Right atrium auricular region (tissue), 2 donors: Measurements from ENCODE around the gene CERS6. TPM values are rescaled to one million over a fixed set of nuclear protein-coding genes. Genes with fewer than 3 reads are reported as not detected.

Experiments used
- DNase-seq: peaks from one replicate; pipeline ENCODE4 v3.0.0-alpha.2; 2019; ENCODE audit warnings: low spot score
- H3K27ac ChIP-seq, 2 donors: fragments of 200-600 bp; sonication (generic); 1 replicate in 1 of 2; 2 replicates in 1 of 2; pipeline ENCODE4 v1.5.1; 2016 to 2019
- H3K27me3 ChIP-seq, 2 donors: fragments of 200-600 bp; sonication (generic); one replicate each; pipeline versions ENCODE4 v1.5.1 to v1.6.0; 2017 to 2019
- H3K36me3 ChIP-seq: fragments of 200-600 bp; sonication (generic); one replicate; pipeline ENCODE4 v1.5.1; 2016
- H3K4me1 ChIP-seq, 2 donors: fragments of 200-600 bp; sonication (generic); one replicate each; pipeline versions ENCODE4 v1.5.1 to v1.6.0; 2017 to 2019
- H3K4me3 ChIP-seq, 2 donors: fragments of 200-600 bp; sonication (generic); 1 replicate in 1 of 2; 2 replicates in 1 of 2; pipeline ENCODE4 v1.5.1; 2017 to 2019; ENCODE audit warnings: mild to moderate bottlenecking in 1 of 2, moderate library complexity in 1 of 2
- H3K9me3 ChIP-seq, 2 donors: fragments of 200-600 bp; sonication (generic); one replicate each; pipeline ENCODE4 v1.5.1; 2019
- CTCF ChIP-seq, 2 donors: fragments of 200-600 bp; sonication (generic); IDR thresholded peaks; one replicate each; pipeline ENCODE4 v1.5.1; 2019; ENCODE audit warnings: antibody characterized with exemption in 2 of 2
- total RNA-seq, 2 donors: library from RNA; depleted of rRNA; stranded (reverse); fragments of >200 nt; gene quantifications; one replicate each; pipeline ENCODE4 v1.1.0, GENCODE V29; 2016

CERS6 gene
- total RNA-seq, 2 donors from 2014 or later, result 59.4 to 74.5 TPM

DNA sequence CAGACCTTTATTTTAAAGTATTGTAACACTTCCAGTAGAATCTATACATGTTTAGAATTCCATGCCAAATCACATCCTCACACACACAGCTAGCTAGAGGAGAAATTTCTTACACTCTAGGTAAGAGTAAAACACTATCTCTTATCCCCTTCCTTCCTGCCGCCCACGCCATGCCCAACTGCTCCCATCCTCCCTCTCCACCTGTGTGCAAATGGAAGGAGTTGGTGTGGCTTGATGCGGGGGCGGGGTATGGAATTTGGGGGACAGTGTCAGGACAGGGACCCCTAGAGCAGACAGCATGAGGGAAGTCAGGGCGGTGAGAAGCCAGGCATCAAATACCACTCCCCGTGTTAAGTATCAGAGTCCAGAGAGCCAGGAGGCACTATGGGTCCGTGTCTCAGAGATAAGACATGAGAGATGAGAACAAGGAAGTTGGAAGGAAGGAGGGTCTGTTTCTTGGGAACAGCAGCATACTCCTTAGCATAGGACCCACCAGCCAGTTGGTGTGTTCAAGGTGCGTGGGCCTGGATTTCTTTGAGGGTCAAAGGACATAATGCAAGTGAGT, 297.8 kb downstream of the CERS6 start:
- DNase-seq, result no peak
- no peak overlapping the region for H3K4me3 ChIP-seq
- H3K9me3 ChIP-seq, result no peaks in the 10 kb centered on the region
- H3K36me3 ChIP-seq, result no peaks in the 10 kb centered on the region
- no peak for TF ChIP-seq CTCF (IDR thresholded peaks at IDR 0.05)
- H3K4me1 ChIP-seq, result peaks cover 0 to 54% of the 10 kb centered on the region in 2 donors
- H3K27ac ChIP-seq, result no peak overlapping the region
- H3K27me3 ChIP-seq, result no peaks in the 10 kb centered on the region

DNA sequence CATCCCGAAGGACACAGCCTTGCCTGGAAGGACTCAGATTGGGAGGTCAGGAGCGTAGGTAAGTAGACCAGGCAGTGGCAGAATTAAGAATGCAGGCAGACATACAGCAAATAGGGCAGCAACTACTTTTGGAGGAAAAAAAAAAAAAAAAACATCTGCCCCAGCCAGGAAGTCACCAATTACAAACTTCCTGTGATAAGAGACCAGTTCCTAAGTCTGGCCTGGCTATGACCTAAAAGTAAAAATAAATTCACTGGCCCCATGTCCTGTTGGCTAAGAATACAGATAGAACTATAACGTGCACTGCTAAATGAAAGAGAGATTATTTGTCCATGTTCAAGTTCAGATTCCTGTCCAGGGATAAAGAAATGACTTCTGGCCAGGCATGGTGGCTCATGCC, 301.2 kb downstream of the CERS6 start:
- Histone ChIP-seq H3K4me3 (no peak overlapping the region), H3K27me3 (no peaks in the 10 kb centered on the region), H3K9me3 (no peaks in the 10 kb centered on the region), H3K4me1 (peaks cover 0 to 38% of the 10 kb centered on the region in 2 donors), H3K27ac (peak overlapping the region in 1 of 2 donors; percentile 33), H3K36me3 (no peaks in the 10 kb centered on the region)
- DNase-seq, result no peak
- no peak for TF ChIP-seq CTCF (IDR thresholded peaks at IDR 0.05)

DNA sequence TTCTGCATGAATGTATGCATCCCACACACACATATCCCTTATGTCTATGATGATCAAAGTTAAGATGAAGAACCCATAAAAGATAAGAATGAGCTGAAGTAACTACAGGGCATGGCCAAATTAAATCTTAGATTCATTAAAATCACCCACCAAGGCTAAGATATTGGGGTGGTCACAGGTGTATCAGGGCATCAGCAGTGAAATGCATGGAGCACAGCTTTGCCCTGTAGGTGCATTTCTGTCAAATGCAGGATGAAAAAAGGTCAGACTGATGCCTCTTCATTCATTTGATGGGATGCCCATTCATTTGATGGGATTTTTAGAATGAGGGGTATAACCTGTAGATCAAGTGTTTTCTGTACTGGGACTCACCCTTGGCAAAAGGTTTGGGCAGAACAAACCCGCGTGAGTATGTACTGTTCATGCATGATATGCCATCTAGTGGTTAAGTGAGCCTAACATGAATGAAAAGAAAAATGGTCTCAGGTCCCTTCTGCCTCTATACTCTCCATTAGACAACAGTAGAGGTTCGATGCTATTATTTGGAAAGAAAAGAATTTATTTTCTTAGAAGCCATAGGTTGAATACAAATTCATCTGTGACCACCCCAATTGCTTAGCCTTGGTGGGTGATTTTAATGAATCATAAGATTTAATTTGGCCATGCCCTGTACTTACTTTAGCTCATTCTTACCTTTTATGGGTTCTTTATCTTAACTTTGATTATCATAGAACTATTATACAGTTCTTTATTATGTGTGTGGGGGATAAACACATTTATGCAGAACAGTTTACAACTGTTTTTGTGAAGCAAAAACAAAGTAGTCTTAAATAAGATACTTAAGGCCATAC, 303.1 kb downstream of the CERS6 start:
- H3K4me1 ChIP-seq, result peaks cover 0 to 38% of the 10 kb centered on the region in 2 donors
- H3K27me3 ChIP-seq, result no peaks in the 10 kb centered on the region
- TF ChIP-seq CTCF (IDR thresholded peaks at IDR 0.05), result peak; percentile 45 to 75
- H3K36me3 ChIP-seq, result no peaks in the 10 kb centered on the region
- no peak for DNase-seq
- no peaks in the 10 kb centered on the region for H3K9me3 ChIP-seq
- H3K4me3 ChIP-seq, result no peak overlapping the region
- no peak overlapping the region for H3K27ac ChIP-seq

DNA sequence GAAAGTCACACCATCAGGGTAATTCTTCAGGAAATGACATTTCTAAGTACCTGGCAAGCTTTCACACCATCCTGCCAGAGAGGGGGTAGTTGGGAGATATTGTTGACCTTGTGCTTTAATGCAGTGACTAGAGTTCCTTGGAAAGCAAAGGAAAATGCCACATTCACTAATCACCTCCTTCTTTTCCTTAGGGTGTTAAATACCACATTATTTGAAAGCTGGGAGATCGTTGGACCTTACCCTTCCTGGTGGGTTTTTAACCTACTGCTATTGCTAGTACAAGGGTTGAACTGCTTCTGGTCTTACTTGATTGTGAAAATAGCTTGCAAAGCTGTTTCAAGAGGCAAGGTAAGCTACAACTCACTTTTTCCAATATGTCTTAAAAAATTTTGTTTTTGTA, 309.3 kb downstream of the CERS6 start:
- Histone ChIP-seq H3K27ac (no peak overlapping the region), H3K4me1 (peaks cover 0 to 3% of the 10 kb centered on the region in 2 donors), H3K27me3 (no peaks in the 10 kb centered on the region), H3K36me3 (peaks cover 8% of the 10 kb centered on the region), H3K4me3 (no peak overlapping the region), H3K9me3 (no peaks in the 10 kb centered on the region)
- no peak for TF ChIP-seq CTCF (IDR thresholded peaks at IDR 0.05)
- no peak for DNase-seq

GRCh38 chr2:168766600-168766999, 310.5 kb downstream of the CERS6 start:
- H3K36me3 ChIP-seq, result peaks cover 8% of the 10 kb centered on the region
- no peak overlapping the region for H3K27ac ChIP-seq
- TF ChIP-seq CTCF (IDR thresholded peaks at IDR 0.05), result no peak
- peaks cover 0 to 3% of the 10 kb centered on the region in 2 donors for H3K4me1 ChIP-seq
- H3K27me3 ChIP-seq, result no peaks in the 10 kb centered on the region
- H3K9me3 ChIP-seq, result no peaks in the 10 kb centered on the region
- H3K4me3 ChIP-seq, result no peak overlapping the region
- DNase-seq, result no peak
